HG02884 (cell line): ENCODE data around the gene RGS7.
"Not testable (repeated sequence)": the region's sequence is repeated elsewhere in the genome, so short reads cannot be mapped to it uniquely, and the experiment has no call there.

ENCODE experiments used
- ATAC-seq: cut with Tn5 transposase; IDR thresholded peaks from one replicate; pipeline ENCODE4 v1.9.1; 2021; ENCODE audit warnings: mild to moderate bottlenecking, moderate library complexity; ENCODE audit not compliant: unreplicated experiment

RGS7 gene

DNA sequence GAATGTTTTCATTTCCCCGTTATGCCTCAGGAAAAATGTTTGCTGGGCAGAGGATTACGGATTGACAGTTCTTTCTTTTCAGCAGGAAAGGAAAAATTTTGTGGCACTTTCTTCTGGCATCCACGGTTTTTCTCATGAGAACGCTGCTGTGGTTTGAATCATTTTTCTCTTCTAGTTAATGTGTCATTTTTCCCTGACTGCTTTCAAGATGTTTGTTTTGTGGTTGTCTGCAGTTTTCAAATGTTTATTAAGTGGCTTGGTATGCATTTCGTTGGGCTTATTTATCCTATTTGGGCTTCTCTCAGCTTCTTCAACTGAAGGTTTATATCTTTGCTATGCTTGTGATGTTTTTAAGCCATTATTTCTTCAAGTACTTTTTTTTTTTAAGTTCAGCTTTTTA lies 359.0 kb downstream of the RGS7 start:
- ATAC-seq: no peak

DNA sequence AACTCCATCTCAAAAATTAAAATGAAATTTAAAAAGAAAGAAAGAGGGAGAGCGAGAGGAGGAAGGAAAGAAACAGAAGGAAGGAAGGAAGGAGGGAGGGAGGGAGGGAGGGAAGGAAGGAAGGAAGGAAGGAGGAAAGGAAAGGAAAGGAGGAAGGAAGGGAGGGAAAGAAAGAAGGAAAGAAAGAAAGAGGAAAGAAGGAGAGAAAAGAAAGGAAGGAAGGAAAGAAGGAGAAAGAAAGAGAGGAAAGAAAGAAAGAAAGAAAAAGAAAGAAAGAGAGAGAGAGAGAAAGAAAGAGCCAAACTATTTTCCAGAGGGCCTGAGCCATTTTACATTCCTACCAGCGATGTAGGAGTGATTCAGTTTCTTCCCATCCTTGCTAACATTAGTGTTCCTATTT lies 364.0 kb downstream of the RGS7 start:
- no peak for ATAC-seq

DNA sequence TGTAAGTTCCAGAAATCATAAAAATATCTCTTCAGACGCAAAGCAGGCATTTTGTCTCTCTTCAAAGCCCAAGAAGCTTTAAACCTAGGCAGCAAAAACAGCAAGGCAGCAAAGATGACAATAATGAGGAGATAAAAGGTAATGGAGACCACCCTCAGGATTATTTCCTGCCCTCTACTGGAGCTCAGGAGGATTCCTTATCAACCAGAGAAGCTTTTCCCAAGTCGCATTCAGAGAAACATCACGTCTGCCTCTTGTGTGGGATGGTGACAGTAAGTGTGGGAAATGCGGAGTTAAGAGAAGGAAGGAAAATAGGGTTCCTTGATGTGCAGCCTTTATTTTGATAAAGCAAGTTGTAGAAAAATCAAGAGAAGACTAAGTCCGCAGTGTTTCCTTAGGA lies 365.8 kb downstream of the RGS7 start:
- ATAC-seq: no peak

DNA sequence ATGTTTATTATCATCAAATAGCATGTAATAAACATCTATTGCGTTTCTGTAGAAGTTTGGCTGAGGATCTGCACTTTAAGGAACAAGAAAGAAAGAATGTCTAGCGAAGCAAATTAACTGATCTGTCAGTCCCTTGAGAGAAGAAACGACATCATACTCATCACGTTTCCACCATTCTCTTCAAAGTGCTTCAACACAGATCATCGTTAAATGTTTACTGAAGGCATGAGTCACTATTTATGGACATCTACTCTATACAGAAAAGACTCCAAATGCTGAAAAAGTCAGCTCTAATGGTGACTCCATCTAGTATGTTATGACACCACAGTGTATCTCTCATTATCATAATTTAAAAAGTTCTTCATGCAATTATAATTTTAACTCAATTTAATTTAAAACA lies 369.1 kb downstream of the RGS7 start:
- no peak for ATAC-seq

DNA sequence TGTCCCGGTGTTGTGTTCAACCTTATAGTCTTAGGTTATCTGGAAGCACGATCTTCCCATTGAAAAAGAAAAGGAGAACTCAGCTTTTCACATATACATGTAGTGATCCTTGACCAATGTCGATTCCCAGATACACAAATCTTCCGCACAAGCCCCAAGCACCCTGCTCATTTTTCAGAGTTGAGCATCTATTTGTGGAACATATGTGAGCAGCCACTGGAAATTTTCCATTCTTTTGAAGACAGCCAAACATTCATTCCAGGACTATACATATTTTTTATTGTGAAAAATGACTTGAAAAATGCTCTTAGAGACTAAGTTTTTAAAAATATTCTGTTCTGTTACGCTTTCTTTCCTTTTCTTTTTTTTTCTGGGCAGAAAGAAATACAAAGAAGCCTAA lies 371.9 kb downstream of the RGS7 start:
- ATAC-seq: no peak

DNA sequence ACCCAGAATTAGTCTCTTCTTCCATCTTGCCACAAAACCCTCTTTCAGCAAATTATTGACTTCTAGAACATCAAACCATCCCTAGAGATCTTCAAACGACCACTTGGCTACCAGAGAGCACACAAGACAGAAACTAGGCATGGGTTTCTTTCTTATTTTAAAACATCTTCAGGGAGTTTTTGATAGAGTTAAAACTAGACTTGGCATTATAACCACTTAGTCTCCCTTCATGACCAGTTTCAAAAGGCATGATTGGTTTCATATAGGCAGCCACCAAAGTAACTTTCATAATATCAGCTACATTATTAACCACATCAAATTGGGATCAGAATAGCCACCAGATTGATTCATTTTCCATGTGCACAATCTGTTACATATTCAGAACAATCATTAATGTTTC lies 376.7 kb downstream of the RGS7 start:
- no peak for ATAC-seq

DNA sequence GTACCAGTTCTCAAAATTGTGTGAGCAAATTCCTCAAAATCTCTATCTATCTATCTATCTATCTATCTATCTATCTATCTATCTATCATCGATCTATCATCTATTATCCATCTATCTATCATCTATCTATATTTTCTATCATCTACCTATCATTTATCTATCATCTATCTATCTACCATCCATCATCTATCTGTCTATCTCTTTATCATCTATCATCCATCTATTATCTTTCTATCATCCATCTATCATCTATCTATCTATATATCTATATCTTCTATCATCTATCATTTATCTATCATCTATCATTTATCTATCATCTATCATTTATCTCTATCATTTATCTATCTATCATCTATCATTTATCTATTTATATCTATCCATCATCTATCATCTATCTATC lies 380.3 kb downstream of the RGS7 start:
- no peak for ATAC-seq

DNA sequence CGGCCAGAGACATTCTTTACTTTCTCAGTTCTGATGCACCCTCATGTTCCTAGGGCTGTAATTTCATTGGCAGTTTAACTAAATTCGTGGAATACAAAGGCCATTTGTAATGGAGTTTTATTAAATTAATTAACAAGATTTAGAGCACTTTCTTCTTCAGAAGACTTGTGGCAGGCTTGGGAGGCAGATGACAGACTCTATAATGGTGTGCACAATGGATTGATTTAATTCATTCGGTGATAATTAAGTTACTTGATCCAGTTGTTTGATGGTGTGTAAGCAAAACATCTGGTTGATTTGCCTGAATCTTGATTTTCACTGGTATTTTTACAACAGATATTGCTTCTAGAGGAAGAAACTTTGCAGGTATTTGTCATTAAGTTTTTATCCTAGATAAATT lies 383.1 kb downstream of the RGS7 start:
- ATAC-seq: no peak

DNA sequence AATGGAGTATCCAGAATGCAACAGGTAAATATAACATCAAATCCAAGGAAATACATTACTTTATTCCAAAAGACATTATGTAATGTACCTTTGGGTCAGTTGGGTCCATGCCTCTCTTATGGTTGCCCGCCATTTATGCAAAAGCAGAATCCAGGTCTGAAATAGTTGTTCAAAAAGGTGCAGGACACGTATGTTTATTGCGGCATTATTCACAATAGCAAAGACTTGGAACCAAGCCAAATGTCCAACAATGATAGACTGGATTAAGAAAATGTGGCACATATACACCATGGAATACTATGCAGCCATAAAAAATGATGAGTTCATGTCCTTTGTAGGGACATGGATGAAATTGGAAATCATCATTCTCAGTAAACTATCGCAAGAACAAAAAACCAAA lies 384.9 kb downstream of the RGS7 start:
- not testable (repeated sequence) for ATAC-seq

DNA sequence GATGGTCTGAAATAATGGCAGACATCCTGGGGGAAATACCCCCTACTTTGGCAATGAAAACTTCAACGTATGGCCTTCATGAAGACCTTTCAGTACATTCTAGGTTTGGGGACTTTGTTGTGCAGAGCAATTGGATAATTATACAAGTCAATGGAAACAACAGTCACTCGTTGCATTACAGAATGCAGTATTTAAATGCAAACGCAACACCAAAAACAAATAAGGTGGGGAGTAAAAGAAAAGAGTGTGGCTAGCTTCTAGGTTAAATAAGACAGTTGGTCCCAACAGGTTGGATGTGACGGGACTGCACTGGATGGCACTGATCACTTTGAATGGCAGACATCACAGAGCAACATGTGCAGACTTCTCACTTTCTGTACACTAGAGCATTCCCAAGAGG lies 386.8 kb downstream of the RGS7 start:
- no peak for ATAC-seq

DNA sequence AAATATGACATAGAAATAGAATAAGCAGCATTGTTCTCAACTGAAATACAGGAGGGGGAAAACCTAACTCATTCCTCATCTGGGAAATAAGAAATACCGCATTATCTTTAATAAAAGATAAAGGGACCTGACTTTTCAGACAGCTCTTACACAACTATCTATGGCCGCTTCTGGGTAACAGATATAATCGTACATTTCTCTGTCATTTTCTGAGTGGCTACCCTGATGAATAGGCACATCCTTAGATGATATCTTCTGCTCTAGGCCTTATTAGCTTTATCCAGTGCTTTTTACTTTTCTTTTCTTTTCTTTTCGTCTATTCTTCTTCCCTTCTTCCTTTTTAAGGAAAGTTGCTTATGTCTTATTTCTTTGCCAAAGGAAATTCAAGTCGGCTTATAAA lies 388.1 kb downstream of the RGS7 start:
- no peak for ATAC-seq

DNA sequence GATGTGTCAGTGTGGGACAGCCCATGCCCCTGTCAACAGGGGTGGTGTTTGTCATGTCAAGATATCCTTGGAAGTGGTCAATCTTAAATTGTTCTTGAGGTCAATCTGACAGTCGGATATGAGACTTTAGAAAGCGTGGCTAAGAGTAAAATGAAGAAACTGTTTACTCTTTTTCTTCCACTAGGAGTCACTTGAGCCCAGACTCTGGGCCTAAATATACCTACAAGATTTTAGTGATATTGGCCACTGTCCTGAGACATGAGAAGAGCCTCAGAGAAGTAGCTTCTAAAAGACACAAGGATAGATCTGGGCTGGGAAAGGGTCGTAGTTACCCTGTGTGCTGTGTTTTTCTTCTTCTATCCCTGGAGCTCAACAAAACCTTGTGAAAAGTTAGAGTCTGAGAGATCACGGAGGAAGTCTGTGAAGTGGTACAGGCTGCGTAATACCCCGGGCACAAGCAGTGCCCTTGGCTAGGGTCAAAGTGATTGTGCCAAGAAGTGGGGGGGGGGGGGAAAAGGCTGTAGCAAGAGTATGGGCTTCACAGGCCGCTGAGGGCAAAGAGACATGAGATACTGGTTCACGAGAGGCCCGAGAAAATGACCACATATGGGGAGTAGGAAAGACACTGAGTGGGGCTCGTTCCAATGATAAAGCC lies 389.8 kb downstream of the RGS7 start:
- no peak for ATAC-seq

DNA sequence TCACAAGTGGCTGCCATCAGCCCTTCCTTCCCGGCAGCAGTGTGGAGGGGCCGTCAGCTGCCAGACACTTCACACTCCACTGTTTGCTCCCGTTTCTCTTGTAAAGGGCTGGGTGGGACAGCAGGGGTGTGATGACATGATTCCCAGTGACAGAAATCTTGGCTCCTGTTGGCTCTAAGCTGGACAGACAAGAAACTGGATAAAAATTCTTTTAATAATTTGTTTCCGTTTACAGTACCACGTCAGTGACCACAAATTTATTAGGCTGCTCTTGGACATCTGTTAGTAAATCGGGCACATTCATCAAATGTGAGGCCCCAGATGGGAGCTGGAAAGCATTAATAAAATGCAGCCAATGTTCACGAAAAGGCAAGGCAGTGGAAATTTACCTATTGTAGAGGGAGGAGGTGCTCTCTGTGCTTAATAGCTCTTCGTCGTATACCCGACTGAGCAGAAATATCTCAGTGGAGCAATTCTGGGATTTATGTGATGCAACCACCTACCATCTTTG lies 391.4 kb downstream of the RGS7 start:
- ATAC-seq: no peak

DNA sequence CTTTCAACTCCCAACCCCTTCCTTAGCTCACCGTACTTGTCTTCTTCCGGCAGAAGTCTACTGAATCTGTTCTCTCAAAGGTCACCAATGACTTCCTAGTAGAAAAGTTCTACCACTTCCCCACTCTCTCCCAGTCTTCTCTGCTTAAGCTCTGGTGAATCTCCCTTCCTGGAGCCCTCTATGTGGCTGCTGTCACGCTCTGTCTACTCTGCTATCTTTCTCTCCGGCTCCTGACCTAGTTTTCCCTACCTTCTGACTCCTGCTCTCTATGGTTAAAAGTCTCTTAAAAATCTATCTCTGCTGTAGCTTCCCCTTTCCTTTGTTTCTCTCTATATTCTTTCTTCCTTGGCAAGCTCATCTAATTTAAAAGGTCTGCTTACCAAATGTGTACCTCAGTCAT lies 394.9 kb downstream of the RGS7 start:
- no peak for ATAC-seq

DNA sequence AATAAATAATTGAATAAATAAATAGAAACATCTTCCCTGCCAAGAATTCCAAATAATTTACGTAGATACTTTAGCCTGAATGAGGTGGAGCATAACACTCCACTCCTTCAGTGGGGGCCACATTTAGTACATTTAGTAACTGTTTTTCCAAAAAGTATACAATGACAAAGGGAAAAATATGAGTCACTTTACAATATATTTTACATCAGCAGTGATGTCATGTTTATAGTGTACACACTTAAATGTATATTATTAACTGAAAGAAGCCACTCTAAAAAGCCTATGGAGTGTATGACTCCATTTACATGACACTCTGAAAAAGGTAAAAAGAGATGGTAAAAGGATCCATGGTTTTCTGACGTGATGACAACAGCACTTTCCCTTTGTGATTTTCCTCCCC lies 400.6 kb downstream of the RGS7 start:
- no peak for ATAC-seq

DNA sequence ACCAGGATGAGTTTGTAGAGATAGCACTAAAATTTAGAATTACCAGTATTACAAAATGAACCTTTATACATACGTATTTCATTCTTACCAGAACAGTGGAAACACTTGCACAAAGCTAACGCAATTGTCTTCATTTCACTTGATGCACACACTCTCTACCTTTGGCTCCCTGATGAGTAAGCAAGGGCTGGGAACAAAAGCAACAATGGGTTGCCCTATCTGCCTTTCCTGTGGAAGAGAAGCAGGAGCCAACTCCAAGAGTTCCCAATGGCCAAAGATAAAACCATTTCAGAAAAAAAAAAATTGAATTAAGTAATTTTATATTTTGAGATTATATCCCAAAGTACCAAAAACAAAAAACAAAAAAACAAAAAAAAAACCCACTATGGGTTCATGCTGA lies 401.0 kb downstream of the RGS7 start:
- no peak for ATAC-seq

DNA sequence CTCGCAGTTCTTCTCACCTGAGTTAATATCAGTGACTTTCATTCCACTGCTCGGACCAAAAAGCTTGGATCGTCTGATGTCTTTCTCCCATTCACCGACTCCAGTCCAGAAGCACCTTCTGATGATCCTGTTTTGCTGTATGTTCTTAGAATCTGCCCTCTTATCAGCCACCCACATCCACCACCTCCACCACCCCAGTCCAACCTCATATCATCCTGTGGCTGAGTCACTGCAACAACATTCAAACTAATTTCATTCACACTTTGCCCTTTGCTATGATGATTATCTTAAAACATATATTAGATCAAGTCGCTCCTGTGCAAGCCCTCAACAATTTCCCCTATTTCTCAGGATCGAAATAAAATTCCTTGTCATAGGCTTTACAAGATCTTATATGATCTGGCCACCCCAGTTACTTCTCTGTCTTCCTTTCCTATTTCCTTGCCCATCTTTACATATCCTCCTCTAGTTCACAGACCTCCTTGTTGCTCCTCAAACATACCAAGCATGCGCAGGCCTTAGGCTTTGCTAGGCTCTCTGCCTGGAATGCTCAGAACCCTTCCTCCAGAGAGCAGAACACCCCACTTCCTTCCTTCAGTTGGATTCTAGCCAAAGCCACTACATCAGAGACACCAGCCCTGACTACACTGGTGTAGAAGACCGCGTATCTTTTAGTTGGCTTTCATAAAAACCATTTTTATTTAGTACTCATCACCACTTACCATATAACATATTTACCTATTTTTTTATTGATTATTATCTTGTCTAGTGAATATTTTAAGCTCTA lies 409.4 kb downstream of the RGS7 start:
- ATAC-seq: no peak

DNA sequence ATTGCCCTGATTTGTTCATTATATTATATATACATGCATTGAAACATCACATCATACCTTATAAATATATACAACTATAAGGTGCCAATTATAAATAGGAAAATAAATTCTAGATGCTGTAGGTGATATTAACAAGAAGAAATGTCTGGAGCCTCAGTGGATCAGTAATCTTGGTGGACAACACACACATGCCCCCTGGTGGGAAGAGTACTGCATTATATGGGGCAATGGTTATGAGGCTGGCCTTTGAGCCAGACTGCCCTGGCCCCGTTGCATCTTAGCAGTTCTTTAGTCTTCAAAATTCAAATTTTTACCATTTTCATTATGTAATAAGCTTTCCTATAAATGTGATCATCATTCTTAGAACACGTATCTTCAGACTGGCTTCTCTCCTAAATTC lies 410.1 kb downstream of the RGS7 start:
- ATAC-seq: no peak

DNA sequence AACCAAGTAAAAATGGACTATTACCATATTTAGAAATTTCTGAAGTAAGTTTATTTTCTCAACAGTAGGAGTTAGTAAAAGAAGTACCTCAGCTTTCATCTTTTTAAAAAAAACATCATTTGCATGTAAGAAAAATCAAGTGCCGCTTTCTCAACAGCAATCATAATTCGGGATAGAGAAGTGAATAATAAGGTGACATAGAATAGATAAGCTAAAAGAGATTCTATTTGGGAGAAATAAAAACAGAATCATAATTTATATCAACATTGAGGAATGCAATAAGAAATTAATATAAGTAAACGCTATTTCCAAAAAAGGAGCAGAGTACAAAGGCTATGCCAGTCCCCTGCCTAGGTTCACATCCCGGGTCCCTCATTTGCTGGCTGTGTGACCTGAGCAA lies 414.1 kb downstream of the RGS7 start:
- ATAC-seq: no peak

DNA sequence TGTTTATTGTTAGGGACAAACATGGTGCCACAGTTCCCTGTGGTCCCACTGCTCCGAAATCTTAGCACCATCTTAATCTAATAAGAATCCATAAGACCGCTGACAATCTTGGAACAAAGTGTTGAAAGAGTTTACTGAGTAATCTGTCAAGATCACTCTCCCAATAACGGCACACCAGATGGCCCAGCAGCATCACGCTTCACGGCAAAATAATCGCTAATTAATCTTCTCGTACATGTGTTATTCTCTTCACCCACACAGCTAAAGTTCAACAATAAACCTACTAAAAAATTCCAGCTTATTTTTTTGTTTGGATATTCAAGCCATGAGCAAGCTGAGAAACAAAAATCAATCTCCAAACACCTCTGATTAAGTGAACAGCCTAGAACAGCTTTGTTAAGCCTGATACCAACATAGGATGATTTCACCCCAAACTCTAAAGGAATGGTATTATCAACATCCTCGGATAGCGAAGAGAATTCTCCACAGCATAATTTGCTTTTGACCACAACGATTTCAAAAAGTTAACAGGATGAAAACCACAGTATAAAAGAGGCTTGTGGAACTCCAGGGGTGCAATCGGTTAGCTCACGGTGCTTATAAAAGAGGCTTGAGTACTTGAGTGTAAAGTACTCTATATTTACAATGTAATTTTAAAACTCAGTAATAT lies 415.2 kb downstream of the RGS7 start:
- no peak for ATAC-seq

DNA sequence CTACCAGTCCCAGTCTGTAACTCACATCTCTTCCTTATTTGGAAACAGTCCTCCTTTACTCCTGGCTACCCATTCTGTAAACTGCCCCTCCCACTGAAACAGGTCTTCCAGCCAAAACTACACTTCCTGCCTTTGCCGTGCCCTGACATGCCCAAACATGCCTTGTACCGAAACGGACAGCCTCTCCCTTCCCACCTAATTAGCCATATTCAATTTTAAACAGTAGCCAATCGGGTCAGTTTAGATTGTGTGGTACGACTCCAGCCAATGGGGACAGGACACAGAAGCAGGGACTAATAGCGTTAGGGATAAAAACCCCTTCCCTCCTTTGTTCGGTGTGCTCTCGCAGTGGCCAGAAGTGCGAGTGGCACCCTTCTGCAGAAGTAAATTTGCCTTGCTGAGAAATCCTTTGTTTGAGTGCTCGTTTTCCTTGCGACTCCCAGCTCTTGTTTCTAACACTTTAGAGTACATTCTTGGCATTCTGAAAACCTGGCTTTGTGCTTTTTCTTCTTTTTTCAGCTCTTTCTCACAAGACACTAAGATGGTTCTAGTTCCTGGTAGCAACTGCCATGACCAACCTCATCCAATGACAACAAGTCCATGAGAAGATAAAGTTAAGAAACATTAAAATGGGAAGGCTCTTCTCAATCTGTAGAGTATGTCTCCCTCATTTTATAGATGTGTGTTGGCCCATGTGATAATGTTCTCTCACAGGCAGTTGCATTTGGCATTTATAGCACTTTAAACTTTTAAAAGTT lies 419.9 kb downstream of the RGS7 start:
- no peak for ATAC-seq
